Right atrium auricular region (tissue), 2 donors: ENCODE measurements around the gene NDUFC2. TPM values are rescaled to one million over a fixed set of nuclear protein-coding genes. Genes with fewer than 3 reads are reported as not detected.
"Not testable (repeated sequence)": the region's sequence is repeated elsewhere in the genome, so short reads cannot be mapped to it uniquely, and the experiment has no call there.

Experiments used
- DNase-seq: peaks from one replicate; pipeline ENCODE4 v3.0.0-alpha.2; 2019; ENCODE audit warnings: low spot score
- H3K27ac ChIP-seq, 2 donors: fragments of 200-600 bp; sonication (generic); 1 replicate in 1 of 2; 2 replicates in 1 of 2; pipeline ENCODE4 v1.5.1; 2016 to 2019
- H3K27me3 ChIP-seq, 2 donors: fragments of 200-600 bp; sonication (generic); one replicate each; pipeline versions ENCODE4 v1.5.1 to v1.6.0; 2017 to 2019
- H3K36me3 ChIP-seq: fragments of 200-600 bp; sonication (generic); one replicate; pipeline ENCODE4 v1.5.1; 2016
- H3K4me1 ChIP-seq, 2 donors: fragments of 200-600 bp; sonication (generic); one replicate each; pipeline versions ENCODE4 v1.5.1 to v1.6.0; 2017 to 2019
- H3K4me3 ChIP-seq, 2 donors: fragments of 200-600 bp; sonication (generic); 1 replicate in 1 of 2; 2 replicates in 1 of 2; pipeline ENCODE4 v1.5.1; 2017 to 2019; ENCODE audit warnings: mild to moderate bottlenecking in 1 of 2, moderate library complexity in 1 of 2
- H3K9me3 ChIP-seq, 2 donors: fragments of 200-600 bp; sonication (generic); one replicate each; pipeline ENCODE4 v1.5.1; 2019
- CTCF ChIP-seq, 2 donors: fragments of 200-600 bp; sonication (generic); IDR thresholded peaks; one replicate each; pipeline ENCODE4 v1.5.1; 2019; ENCODE audit warnings: antibody characterized with exemption in 2 of 2
- total RNA-seq, 2 donors: library from RNA; depleted of rRNA; stranded (reverse); fragments of >200 nt; gene quantifications; one replicate each; pipeline ENCODE4 v1.1.0, GENCODE V29; 2016

The NDUFC2 gene
- total RNA-seq, 2 donors from 2014 or later: 154 to 163 TPM

GRCh38 chr11:78033040-78033439, 46.6 kb downstream of the NDUFC2 start:
- Histone ChIP-seq H3K9me3 (no peaks in the 10 kb centered on the region), H3K27me3 (no peaks in the 10 kb centered on the region), H3K36me3 (no peaks in the 10 kb centered on the region), H3K4me1 (peaks cover 0 to 10% of the 10 kb centered on the region in 2 donors), H3K27ac (no peak overlapping the region), H3K4me3 (no peak overlapping the region)
- no peak for TF ChIP-seq CTCF (IDR thresholded peaks at IDR 0.05)
- DNase-seq: no peak

- no peak for TF ChIP-seq CTCF (IDR thresholded peaks at IDR 0.05)
- DNase-seq: no peak
- peaks cover 0 to 10% of the 10 kb centered on the region in 2 donors for H3K4me1 ChIP-seq
- H3K27ac ChIP-seq: no peak overlapping the region
- no peaks in the 10 kb centered on the region for H3K9me3 ChIP-seq
- no peaks in the 10 kb centered on the region for H3K27me3 ChIP-seq
- no peak overlapping the region for H3K4me3 ChIP-seq
- no peaks in the 10 kb centered on the region for H3K36me3 ChIP-seq
Observed at GRCh38 chr11:78032090-78032489, 47.6 kb downstream of the NDUFC2 start.

- no peaks in the 10 kb centered on the region for H3K27me3 ChIP-seq
- H3K27ac ChIP-seq: no peak overlapping the region
- H3K36me3 ChIP-seq: no peaks in the 10 kb centered on the region
- H3K4me3 ChIP-seq: no peak overlapping the region
- no peaks in the 10 kb centered on the region for H3K9me3 ChIP-seq
- H3K4me1 ChIP-seq: peaks cover 0 to 10% of the 10 kb centered on the region in 2 donors
- TF ChIP-seq CTCF (IDR thresholded peaks at IDR 0.05): no peak
- no peak for DNase-seq
Observed at GRCh38 chr11:78031629-78032028, 48.0 kb downstream of the NDUFC2 start.

- Histone ChIP-seq H3K27ac (no peak overlapping the region), H3K9me3 (no peaks in the 10 kb centered on the region), H3K27me3 (no peaks in the 10 kb centered on the region), H3K4me3 (no peak overlapping the region), H3K36me3 (no peaks in the 10 kb centered on the region), H3K4me1 (peaks cover 0 to 10% of the 10 kb centered on the region in 2 donors)
- TF ChIP-seq CTCF (IDR thresholded peaks at IDR 0.05): no peak
- no peak for DNase-seq
Observed at GRCh38 chr11:78030429-78031325, 49.0 kb downstream of the NDUFC2 start.

GRCh38 chr11:78028423-78028822, 51.2 kb downstream of the NDUFC2 start:
- not testable (repeated sequence) for H3K27me3 ChIP-seq, H3K9me3 ChIP-seq, H3K4me3 ChIP-seq, H3K27ac ChIP-seq, DNase-seq, H3K36me3 ChIP-seq
- H3K4me1 ChIP-seq: peaks cover 0 to 11% of the 10 kb centered on the region in 2 donors

GRCh38 chr11:78027759-78028158, 51.9 kb downstream of the NDUFC2 start:
- Histone ChIP-seq H3K9me3 (no peaks in the 10 kb centered on the region), H3K4me3 (no peak overlapping the region), H3K27ac (no peak overlapping the region), H3K4me1 (peaks cover 0 to 18% of the 10 kb centered on the region in 2 donors), H3K36me3 (no peaks in the 10 kb centered on the region), H3K27me3 (no peaks in the 10 kb centered on the region)
- no peak for TF ChIP-seq CTCF (IDR thresholded peaks at IDR 0.05)
- DNase-seq: no peak
